ENCODE data around the gene TENT4B. TPM values are rescaled to one million over a fixed set of nuclear protein-coding genes. Genes with fewer than 3 reads are reported as not detected.

Gene TENT4B
- total RNA-seq, 1 experiment from 2014 or later: 16.9 TPM

GRCh38 chr16:50273888-50274325 is 120.8 kb downstream of the TENT4B start:
- ChIA-PET POLR2A (no interaction called here), CTCF (no interaction called here), RAD21 (ENCODE audit: low non-redundant PET in 1 of 2, low total read pairs in 2 of 2, uncharacterized antibody in 2 of 2, unreplicated experiment in 2 of 2) (no interaction called here)
- no peaks in the 10 kb centered on the region for H3K27me3 ChIP-seq (ENCODE audit: insufficient read depth, low read length)
- no peaks in the 10 kb centered on the region for H3K4me1 ChIP-seq (ENCODE audit: control insufficient read depth in 1 of 2, insufficient read depth in 2 of 2, low read length in 2 of 2)
- no peak overlapping the region for H2AFZ ChIP-seq (ENCODE audit: low read depth, low read length, poor library complexity, severe bottlenecking)
- no peak for DNase-seq (ENCODE audit: low read depth, low spot score)
- H3K9me3 ChIP-seq (ENCODE audit: control insufficient read depth in 1 of 2, insufficient read depth in 1 of 2, low read depth in 1 of 2, low read length in 2 of 2): no peaks in the 10 kb centered on the region
- no peak overlapping the region for H3K4me3 ChIP-seq (replicated peaks in 1 of 2; ENCODE audit: low read depth in 1 of 2, low read length in 2 of 2)
- no peak overlapping the region for H3K27ac ChIP-seq (ENCODE audit: low read depth, low read length)
- no peak for ATAC-seq
- H3K36me3 ChIP-seq (ENCODE audit: control insufficient read depth in 1 of 2, insufficient read depth in 2 of 2, low read length in 2 of 2): no peaks in the 10 kb centered on the region
- no peak for TF ChIP-seq FOSL1 (IDR thresholded peaks at IDR 0.05; ENCODE audit: low read depth)
- TF ChIP-seq JUND (IDR thresholded peaks at IDR 0.05): no peak
- TF ChIP-seq EZH2phosphoT487 (IDR thresholded peaks at IDR 0.05; ENCODE audit: borderline replicate concordance): no peak
- no peak for TF ChIP-seq ELF1 (IDR thresholded peaks at IDR 0.05; ENCODE audit: borderline replicate concordance, low read depth)
- TF ChIP-seq YY1 (IDR thresholded peaks at IDR 0.05; ENCODE audit: extremely low read depth, insufficient replicate concordance, low read depth, low read length): no peak
- TF ChIP-seq EZH2 (IDR thresholded peaks at IDR 0.05): no peak
- TF ChIP-seq ATF3 (IDR thresholded peaks at IDR 0.05): no peak
- TF ChIP-seq ZBTB33 (IDR thresholded peaks at IDR 0.05; ENCODE audit: extremely low read depth, insufficient replicate concordance, low read length): no peak
- TF ChIP-seq ZFX (IDR thresholded peaks at IDR 0.05): no peak
- no peak for TF ChIP-seq RAD21 (IDR thresholded peaks at IDR 0.05; ENCODE audit: low read depth)
- TF ChIP-seq, protein P1, sequence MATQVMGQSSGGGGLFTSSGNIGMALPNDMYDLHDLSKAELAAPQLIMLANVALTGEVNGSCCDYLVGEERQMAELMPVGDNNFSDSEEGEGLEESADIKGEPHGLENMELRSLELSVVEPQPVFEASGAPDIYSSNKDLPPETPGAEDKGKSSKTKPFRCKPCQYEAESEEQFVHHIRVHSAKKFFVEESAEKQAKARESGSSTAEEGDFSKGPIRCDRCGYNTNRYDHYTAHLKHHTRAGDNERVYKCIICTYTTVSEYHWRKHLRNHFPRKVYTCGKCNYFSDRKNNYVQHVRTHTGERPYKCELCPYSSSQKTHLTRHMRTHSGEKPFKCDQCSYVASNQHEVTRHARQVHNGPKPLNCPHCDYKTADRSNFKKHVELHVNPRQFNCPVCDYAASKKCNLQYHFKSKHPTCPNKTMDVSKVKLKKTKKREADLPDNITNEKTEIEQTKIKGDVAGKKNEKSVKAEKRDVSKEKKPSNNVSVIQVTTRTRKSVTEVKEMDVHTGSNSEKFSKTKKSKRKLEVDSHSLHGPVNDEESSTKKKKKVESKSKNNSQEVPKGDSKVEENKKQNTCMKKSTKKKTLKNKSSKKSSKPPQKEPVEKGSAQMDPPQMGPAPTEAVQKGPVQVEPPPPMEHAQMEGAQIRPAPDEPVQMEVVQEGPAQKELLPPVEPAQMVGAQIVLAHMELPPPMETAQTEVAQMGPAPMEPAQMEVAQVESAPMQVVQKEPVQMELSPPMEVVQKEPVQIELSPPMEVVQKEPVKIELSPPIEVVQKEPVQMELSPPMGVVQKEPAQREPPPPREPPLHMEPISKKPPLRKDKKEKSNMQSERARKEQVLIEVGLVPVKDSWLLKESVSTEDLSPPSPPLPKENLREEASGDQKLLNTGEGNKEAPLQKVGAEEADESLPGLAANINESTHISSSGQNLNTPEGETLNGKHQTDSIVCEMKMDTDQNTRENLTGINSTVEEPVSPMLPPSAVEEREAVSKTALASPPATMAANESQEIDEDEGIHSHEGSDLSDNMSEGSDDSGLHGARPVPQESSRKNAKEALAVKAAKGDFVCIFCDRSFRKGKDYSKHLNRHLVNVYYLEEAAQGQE (IDR thresholded peaks at IDR 0.05; ENCODE audit: low read depth): no peak
- no peak for TF ChIP-seq TCF7L2 (IDR thresholded peaks at IDR 0.05; ENCODE audit: borderline replicate concordance, extremely low read depth, insufficient read depth, insufficient read length)
- intact Hi-C loops (cut with micrococcal nuclease): no loop called here
- H3K9me2 ChIP-seq (ENCODE audit: insufficient read depth): no peaks in the 10 kb centered on the region
- peaks cover 7% of the 10 kb centered on the region; the same call in 1 of the 2 replicates for H3K79me2 ChIP-seq (ENCODE audit: insufficient read depth, low read length)
- H4K20me1 ChIP-seq (ENCODE audit: insufficient read depth): no peaks in the 10 kb centered on the region
- BruUV-seq (replicated peaks): no TSS peak
- no peak overlapping the region for H3K4me2 ChIP-seq (ENCODE audit: low read length)
- no peak overlapping the region for H3K9ac ChIP-seq (ENCODE audit: low read length)

Data from HCT116 (cell line).